GM19240 (cell line): ENCODE results near the gene KRT16.
A peak's percentile ranks its signal among the peaks of the same experiment; 100 is the strongest.
"Not testable (repeated sequence)": the region's sequence is repeated elsewhere in the genome, so short reads cannot be mapped to it uniquely, and the experiment has no call there.

ENCODE experiments used
- DNase-seq: peaks from one replicate; pipeline ENCODE4 v3.0.0; 2011; ENCODE audit warnings: low spot score; ENCODE audit not compliant: insufficient read length

Gene KRT16

DNA sequence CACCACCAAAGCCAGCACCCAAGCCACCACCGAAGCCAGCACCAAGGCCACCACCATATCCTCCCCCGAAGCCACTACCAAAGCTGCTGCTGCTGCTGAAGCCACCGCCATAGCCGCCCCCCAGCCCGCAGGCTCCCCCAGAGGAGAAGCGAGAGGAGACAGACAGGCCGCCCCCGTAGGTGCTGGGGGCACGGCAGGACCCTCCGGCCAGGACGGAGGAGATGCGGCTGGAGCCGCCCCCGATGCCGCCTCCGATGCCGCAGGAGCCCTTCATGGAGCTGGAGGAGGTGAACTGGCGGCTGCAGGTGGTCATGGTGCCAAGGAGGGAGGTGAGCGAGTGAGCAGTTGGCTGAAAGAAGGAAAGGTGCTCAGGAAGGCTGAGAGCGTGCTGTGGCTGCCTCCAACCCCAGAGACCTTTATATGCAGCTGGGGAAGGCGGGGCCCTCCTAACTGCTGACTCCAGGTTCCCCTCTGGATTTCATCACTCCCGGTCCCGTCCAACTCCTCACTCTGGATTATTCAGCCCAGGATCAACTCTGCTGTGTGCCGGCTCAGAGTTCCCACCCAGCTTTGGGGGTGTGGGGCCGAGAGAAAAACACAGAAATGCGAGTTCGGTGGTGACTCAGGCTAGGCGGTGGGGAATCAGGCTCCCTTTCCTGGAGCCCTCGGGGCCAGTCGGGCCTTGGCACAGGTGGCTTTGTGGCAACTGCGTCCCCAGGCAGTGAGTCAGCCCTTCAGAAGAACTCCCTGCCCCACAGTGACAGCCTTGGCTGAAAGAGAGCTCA is at the start of gene KRT16:
Gene KRT16 (minus strand): TSS at position 392 of the 785 bp plus-strand sequence. CDS start 79 bp downstream, at position 313.
- not testable (repeated sequence) for DNase-seq

DNA sequence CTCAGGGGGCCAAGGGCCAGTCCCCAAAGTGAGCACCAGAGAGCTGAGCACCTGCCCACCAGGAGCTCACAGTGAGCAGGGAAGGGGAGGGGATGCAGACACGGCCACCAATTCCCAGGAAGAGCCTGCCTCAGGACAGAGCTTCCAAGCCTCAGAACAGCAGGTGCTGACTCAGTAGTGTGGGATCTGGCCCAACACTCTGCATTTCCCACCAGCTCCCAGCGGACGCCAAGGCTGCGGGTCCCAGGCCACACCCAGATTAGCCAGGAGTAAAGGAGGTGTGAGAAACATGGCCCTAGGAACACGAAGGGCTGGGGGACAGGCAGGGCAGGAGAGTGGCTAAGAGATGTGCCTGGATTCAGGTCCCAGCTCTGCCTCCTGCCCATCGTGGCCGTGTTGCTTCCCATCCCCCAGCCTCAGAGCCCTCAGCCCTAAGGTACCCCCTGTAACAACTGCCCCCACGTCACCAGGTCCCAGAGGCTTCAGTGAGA is 47.7 kb upstream of the KRT16 start:
- DNase-seq: no peak

DNA sequence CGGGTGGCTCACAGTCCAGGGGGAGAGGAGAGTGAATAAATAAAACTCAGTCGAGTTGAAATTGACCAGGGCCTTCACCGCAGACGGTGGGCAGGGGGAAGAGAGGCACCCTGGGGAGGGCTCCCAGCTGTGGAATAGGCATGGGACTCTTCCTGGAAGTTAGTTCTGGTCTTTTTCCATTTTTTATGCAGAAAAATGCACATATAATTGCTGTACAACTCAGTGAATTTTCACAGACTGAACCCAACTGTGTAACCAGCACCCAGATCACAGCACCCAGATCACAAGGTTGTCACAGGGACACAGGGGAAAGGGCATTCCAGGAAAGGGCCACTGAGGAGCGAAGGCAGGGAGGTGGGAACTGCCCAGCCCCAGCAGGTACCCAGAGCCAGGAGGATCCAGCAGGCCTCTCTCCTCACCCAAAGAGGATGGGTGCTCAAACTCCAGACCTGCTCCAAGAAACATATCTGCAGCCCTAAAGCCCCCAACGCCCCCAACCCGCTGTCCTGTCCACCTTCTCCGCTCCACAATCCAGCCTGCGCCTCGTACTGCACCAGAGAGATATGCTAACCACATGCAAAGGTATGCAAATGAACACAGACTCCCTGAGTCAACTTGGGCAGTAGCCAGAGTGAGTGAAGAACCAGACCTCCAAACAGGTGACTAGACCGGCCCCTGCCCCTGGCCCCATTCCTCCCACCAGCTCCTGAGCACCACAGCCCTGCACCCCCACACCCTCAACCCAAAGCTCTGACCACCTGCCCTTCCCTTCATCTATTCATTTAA is 47.1 kb upstream of the KRT16 start:
- DNase-seq: no peak

DNA sequence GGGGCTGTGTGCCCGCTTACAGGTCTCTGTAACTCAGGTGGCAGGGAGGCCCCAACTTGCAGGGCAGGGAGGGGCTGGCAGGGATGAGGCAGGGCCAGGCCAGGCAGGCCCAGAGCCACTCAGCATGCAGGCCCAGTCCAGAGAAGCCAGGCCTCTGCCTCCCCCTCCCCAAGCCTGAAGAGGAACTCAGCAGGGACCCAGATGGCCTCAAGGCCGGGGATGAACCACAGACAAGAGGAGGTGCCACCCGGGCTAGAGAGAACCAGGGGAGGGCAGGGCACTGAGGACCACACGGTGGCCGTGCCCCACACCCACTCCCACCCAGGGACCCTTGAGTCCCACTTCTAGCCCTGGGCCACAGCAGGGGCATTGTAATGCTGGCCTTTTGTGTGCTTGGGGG is 46.3 kb upstream of the KRT16 start:
- no peak for DNase-seq

DNA sequence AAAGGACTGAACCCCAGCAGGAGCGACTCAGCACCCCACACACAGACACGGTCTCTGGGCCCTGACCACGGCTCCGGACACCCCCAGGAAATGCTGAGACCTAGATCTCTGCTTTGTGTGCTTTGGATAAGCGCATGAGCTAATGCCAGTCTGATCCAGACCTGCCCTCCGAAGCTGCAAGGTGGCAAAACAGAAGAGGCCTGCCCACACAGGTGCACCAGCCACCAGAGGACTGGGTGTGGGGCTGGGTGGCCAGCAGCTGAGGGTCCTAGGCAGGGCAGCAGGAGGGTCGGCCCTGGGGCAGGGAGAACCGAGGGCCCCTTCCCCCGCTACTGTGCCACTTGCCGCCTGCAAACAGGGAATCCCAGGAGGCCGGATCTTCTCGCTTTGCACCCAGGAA is 45.4 kb upstream of the KRT16 start:
- no peak for DNase-seq

- DNase-seq: no peak
These were observed 44.7 kb upstream of the KRT16 start for GRCh38 chr17:41657176-41657754.

- no peak for DNase-seq
These were observed 43.9 kb upstream of the KRT16 start for GRCh38 chr17:41656249-41657023.

GRCh38 chr17:41655611-41656111 is 43.1 kb upstream of the KRT16 start:
- no peak for DNase-seq

- no peak for DNase-seq
These were observed 42.4 kb upstream of the KRT16 start for GRCh38 chr17:41654678-41655607.

- DNase-seq: no peak
These were observed 41.5 kb upstream of the KRT16 start for GRCh38 chr17:41653892-41654677.

- DNase-seq: no peak
These were observed 40.9 kb upstream of the KRT16 start for GRCh38 chr17:41653421-41653820.

DNA sequence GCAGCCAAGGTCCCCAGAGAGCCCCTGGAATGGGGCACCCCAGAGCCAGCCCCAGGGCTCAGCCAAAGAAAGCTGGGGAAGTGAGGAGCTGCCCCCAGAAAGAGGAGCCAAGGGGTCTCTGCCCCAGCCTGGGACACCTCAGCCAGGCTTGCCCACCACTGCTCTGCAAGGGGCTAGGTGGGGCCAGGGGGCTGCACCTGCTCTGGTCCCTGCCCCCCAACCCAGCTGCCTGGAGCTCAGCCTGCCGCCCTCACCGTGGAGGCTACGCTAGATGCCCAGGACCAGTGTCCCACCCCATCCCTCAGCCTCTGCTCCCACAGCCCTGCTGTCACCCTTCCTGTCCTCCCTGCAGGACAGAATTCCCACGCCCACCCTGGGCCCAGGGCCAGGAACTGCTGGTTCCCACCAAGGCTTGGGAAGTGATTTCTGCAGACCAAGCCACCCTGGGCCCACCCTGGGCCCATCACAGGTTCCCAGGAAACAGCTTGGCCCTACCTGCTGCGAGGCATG is 39.9 kb upstream of the KRT16 start:
- no peak for DNase-seq

DNA sequence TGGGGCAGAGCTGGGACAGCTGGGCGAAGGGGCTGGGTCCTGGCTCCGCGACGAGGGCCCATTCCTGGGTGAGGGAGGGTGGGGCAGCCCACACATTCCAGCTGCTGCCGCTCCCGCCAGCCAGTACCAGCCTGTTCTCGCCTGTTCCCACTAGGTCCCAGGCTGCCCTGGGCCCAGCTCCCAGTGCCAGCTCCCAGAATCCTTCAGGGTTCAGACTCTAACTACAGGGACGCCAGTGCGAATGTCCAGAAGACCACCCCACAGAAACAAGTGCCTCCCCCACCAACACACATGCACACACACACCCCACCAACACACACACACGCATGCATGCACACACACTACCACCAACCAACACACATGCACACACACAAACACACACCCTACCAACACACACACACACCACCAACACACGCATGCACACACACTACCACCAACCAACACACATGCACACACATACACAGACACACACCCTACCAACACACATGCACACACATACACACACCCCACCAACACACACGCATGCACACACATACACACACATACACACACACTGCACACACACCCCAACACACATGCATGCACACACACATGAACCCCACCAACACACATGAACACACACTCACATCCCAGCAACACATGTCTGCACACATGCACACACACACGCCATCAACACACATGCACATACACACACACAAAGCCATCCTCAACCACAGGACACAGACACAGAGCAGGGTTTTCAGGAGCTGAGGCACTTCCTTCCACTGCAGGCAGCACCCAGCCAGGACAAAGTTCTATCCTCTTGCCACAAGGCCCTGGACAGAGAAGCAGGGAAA is 39.3 kb upstream of the KRT16 start:
- DNase-seq: no peak

- DNase-seq: no peak
These were observed 38.4 kb upstream of the KRT16 start for GRCh38 chr17:41650794-41651624.

GRCh38 chr17:41649923-41650519 is 37.5 kb upstream of the KRT16 start:
- no peak for DNase-seq

DNA sequence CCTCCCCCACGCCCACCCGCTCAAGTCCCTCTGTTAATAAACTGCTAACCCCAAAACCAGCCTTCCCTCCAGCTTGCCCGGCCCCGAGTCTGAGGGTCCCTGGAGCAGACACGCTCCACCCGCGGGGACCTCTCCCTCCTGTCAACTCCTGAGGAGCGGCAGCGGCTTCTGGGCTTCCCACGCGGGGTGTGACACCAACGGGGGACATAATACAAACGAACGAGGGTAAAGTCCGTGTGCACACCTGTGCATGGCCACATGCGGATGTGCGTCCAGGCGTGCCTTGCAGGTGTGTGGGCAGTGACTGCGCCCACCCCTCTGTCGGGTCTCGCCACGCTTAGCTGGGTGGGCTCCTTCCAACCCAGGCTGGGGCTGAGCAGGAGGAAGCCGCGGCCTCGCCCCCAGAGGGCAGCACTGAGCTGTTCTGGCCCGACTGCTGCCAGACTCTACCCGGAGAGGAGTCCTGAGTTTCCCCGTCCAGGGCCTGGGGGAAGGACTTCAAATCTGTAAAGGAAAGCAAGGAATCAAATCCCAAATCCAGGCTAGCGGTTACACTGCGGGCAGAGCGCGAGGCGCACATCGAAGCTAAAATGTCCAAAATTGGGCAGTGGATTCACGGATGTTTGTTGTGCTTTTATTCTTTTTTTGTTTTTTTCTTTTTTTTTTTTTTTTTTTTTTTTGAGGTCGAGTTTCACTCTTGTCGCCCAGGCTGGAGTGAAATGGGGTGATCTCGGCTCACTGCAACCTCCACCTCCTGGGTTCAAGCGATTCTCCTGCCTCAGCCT is 36.0 kb upstream of the KRT16 start:
- DNase-seq: peak; percentile 95
